GM23338 (cell line): Measurements from ENCODE around the gene LATS2. TPM values are rescaled to one million over a fixed set of nuclear protein-coding genes. Genes with fewer than 3 reads are reported as not detected.

ENCODE experiments used
- ATAC-seq: fragments of 200-7000 bp; cut with Tn5 transposase; 3 replicates; pipeline ENCODE4 v1.9.1; 2020
- DNase-seq: peaks from one replicate; pipeline ENCODE4 v3.0.0-alpha.2; 2015; ENCODE audit warnings: low spot score
- H2AFZ ChIP-seq: fragments of 200-600 bp; sonication (generic); 2 replicates; pipeline ENCODE4 v1.8.0; 2016; ENCODE audit warnings: antibody characterized with exemption, mild to moderate bottlenecking, moderate library complexity
- H3F3A ChIP-seq: fragments of 200-600 bp; sonication (generic); replicated peaks from 2 replicates; pipeline ENCODE4 v1.8.0; 2017; ENCODE audit warnings: antibody characterized with exemption, mixed run types, low read depth
- H3K27ac ChIP-seq: fragments of 200-600 bp; sonication (generic); 2 replicates; pipeline ENCODE4 v1.6.1; 2016; ENCODE audit warnings: low read depth
- H3K27me3 ChIP-seq: fragments of 200-600 bp; sonication (generic); 2 replicates; pipeline ENCODE4 v1.8.0; 2016; ENCODE audit warnings: mild to moderate bottlenecking, mixed run types, moderate library complexity; ENCODE audit not compliant: insufficient read depth
- H3K36me3 ChIP-seq: fragments of 200-600 bp; sonication (generic); 2 replicates; pipeline ENCODE4 v1.8.0; 2016; ENCODE audit warnings: mild to moderate bottlenecking; ENCODE audit not compliant: insufficient read depth
- H3K4me1 ChIP-seq: fragments of 200-600 bp; sonication (generic); 2 replicates; pipeline ENCODE4 v1.8.0; 2016; ENCODE audit warnings: mild to moderate bottlenecking, moderate library complexity; ENCODE audit not compliant: insufficient read depth
- H3K4me2 ChIP-seq: fragments of 200-600 bp; sonication (generic); 2 replicates; pipeline ENCODE4 v1.7.1; 2017; ENCODE audit warnings: mixed run types
- H3K4me3 ChIP-seq: fragments of 200-600 bp; sonication (generic); 2 replicates; pipeline ENCODE4 v1.6.1; 2016; ENCODE audit warnings: mixed run types
- H3K79me2 ChIP-seq: fragments of 200-600 bp; sonication (generic); replicated peaks from 2 replicates; pipeline ENCODE4 v1.8.0; 2017; ENCODE audit warnings: mild to moderate bottlenecking; ENCODE audit not compliant: insufficient read depth
- H3K9me2 ChIP-seq: fragments of 200-600 bp; sonication (generic); 2 replicates; pipeline ENCODE4 v1.8.0; 2017; ENCODE audit not compliant: insufficient read depth
- H4K20me1 ChIP-seq: fragments of 200-600 bp; sonication (generic); replicated peaks from 2 replicates; pipeline ENCODE4 v1.8.0; 2017; ENCODE audit warnings: mild to moderate bottlenecking; ENCODE audit not compliant: insufficient read depth
- H3K27ac Mint-ChIP-seq: 2 replicates; pipeline ENCODE4 v1.8.0; 2020; ENCODE audit warnings: inconsistent platforms, mild to moderate bottlenecking, moderate library complexity, mixed read lengths
- H3K27me3 Mint-ChIP-seq: 3 replicates; pipeline ENCODE4 v1.8.0; 2022; ENCODE audit warnings: low read depth, mild to moderate bottlenecking, moderate library complexity, mixed read lengths, inconsistent platforms; ENCODE audit not compliant: insufficient read depth, poor library complexity
- H3K36me3 Mint-ChIP-seq: 3 replicates; pipeline ENCODE4 v1.8.0; 2021; ENCODE audit warnings: low read depth, mild to moderate bottlenecking, inconsistent platforms, moderate library complexity, mixed read lengths
- H3K4me1 Mint-ChIP-seq: 3 replicates; pipeline ENCODE4 v1.8.0; 2020; ENCODE audit warnings: mild to moderate bottlenecking, inconsistent platforms, mixed read lengths
- H3K4me3 Mint-ChIP-seq: 3 replicates; pipeline ENCODE4 v1.8.0; 2021; ENCODE audit warnings: moderate library complexity, mild to moderate bottlenecking, inconsistent platforms, mixed read lengths
- H3K9me3 Mint-ChIP-seq: 3 replicates; pipeline ENCODE4 v1.8.0; 2020; ENCODE audit warnings: moderate library complexity, mild to moderate bottlenecking, inconsistent platforms, mixed read lengths
- CREB1 ChIP-seq: fragments of 250-450 bp; sonication (Bioruptor Pico); IDR thresholded peaks from 2 replicates; pipeline ENCODE4 v1.5.0; 2020; ENCODE audit warnings: low read depth, mild to moderate bottlenecking, moderate library complexity
- ETS1 ChIP-seq: IDR thresholded peaks from 2 replicates; pipeline ENCODE4 v1.6.1; 2016; ENCODE audit warnings: antibody characterized with exemption
- EZH2 ChIP-seq: fragments of 200-600 bp; sonication (generic); IDR thresholded peaks from one replicate; pipeline ENCODE4 v1.8.0; 2017; ENCODE audit warnings: antibody characterized with exemption, mild to moderate bottlenecking, low read depth; ENCODE audit not compliant: unreplicated experiment
- EZH2phosphoT487 ChIP-seq: fragments of 200-600 bp; sonication (generic); IDR thresholded peaks from one replicate; pipeline ENCODE4 v1.8.1; 2018; ENCODE audit warnings: antibody characterized with exemption; ENCODE audit not compliant: unreplicated experiment
- JUNB ChIP-seq: IDR thresholded peaks from one replicate; pipeline ENCODE4 v1.6.1; 2016; ENCODE audit warnings: antibody characterized with exemption; ENCODE audit not compliant: unreplicated experiment
- NANOG ChIP-seq: IDR thresholded peaks from 2 replicates; pipeline ENCODE4 v1.6.1; 2016; ENCODE audit warnings: antibody characterized with exemption, borderline replicate concordance
- POLR2AphosphoS5 ChIP-seq: IDR thresholded peaks from 2 replicates; pipeline ENCODE4 v1.6.1; 2016; ENCODE audit warnings: antibody characterized with exemption, low read depth
- STAT1 ChIP-seq: IDR thresholded peaks from one replicate; pipeline ENCODE4 v1.6.1; 2016; ENCODE audit warnings: antibody characterized with exemption; ENCODE audit not compliant: unreplicated experiment
- ZNF114 ChIP-seq: fragments of 250-450 bp; sonication (Bioruptor Pico); IDR thresholded peaks from 2 replicates; pipeline ENCODE4 v1.5.0; 2020; ENCODE audit warnings: mild to moderate bottlenecking, moderate library complexity
- ZNF331 ChIP-seq: fragments of 250-450 bp; sonication (Bioruptor Pico); IDR thresholded peaks from 2 replicates; pipeline ENCODE4 v1.5.0; 2020; ENCODE audit warnings: low read depth, mild to moderate bottlenecking, moderate library complexity
- ZNF462 ChIP-seq: fragments of 250-450 bp; sonication (Bioruptor Pico); IDR thresholded peaks from 2 replicates; pipeline ENCODE4 v1.5.0; 2020; ENCODE audit warnings: mild to moderate bottlenecking, moderate library complexity
- polyA plus RNA-seq: library from polyadenylated mRNA; unstranded; fragments of >200 nt; fragmentation: Nextera tagmentation; extraction: Ambion mirVana; gene quantifications from 2 replicates; pipeline ENCODE4 v1.2.1, GENCODE V29; 2016
- total RNA-seq: library from RNA; depleted of rRNA; stranded (reverse); fragments of >200 nt; shearing (Covaris generic); gene quantifications from 2 replicates; pipeline ENCODE4 v1.2.3, GENCODE V29; 2014
- TF ChIP-seq, protein P1 (sequence below), 2 experiments: fragments of 200-600 bp in 1 of 2; sonication (generic) in 1 of 2; conservative IDR thresholded peaks; 2 replicates each; pipeline versions ENCODE4 v1.5.1 to v1.6.1; 2016 to 2017; ENCODE audit warnings: antibody characterized with exemption in 2 of 2, low read depth in 2 of 2, mild to moderate bottlenecking in 2 of 2, moderate library complexity in 1 of 2

LATS2 gene
- total and polyA plus RNA-seq, 2 experiments from 2014 or later, result 10.5 to 25.4 TPM

DNA sequence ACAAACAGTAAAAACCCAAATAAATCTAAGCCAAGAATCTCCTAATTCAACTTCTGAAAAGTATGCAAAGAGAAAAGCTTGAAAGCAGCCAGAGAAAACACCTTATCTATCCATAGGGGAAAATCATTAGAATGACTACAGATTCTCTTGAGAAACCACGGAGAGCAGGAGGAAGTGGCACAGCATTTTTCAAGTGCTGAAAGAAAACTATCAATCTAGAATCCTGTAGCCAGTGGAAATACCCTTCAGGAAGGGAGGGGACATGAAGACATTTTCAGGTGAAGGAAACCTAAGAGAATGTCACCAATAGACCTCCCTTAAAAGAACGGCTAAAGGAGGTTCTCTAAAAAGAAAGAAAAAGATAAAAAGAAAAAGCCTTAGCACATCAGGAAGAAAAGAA is 92.6 kb downstream of the LATS2 start (continued):
- no peak for TF ChIP-seq ZNF462 (CRISPR knock-in tag)
- TF ChIP-seq EZH2phosphoT487, result no peak

DNA sequence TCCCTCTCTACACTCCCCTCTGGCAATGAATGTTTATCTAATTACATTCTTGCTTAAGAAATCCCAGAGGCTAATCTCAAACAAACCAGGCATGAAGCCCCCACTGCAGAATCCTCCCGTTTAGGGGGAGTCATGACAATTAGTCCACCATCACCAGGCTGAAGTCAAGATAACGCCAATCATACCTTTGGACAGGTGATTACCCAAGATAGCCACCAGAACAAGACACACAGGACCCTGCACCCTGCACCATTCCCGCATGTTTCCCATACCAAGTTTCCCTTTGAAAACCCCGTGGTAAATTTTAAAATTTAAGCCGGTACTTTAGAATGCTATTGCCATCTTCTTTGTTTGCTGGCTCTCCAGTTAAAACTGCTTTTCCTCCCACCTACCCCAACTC is 94.0 kb downstream of the LATS2 start:
- Histone ChIP-seq H3F3A (no peaks in the 10 kb centered on the region), H3K9me2 (no peaks in the 10 kb centered on the region), H3K4me1 (no peaks in the 10 kb centered on the region), H3K79me2 (no peaks in the 10 kb centered on the region), H3K36me3 (no peaks in the 10 kb centered on the region), H3K27ac (0 out of 2 replicates have a peak overlapping the region, but pooled peaks have one; percentile 39), H2AFZ (no peak overlapping the region), H4K20me1 (no peaks in the 10 kb centered on the region), H3K4me3 (no peak overlapping the region), H3K4me2 (no peak overlapping the region), H3K27me3 (no peaks in the 10 kb centered on the region)
- Mint-ChIP-seq H3K27ac (no peak overlapping the region), H3K9me3 (peaks cover 18% of the 10 kb centered on the region; the same call in 2 of the 3 replicates), H3K4me3 (no peak overlapping the region), H3K27me3 (peaks cover 2% of the 10 kb centered on the region), H3K4me1 (peaks cover 3% of the 10 kb centered on the region; the same call in 2 of the 3 replicates), H3K36me3 (peaks cover 9% of the 10 kb centered on the region; the same call in 2 of the 3 replicates)
- DNase-seq, result no peak
- ATAC-seq, result no peak
- TF ChIP-seq POLR2AphosphoS5 (no peak), EZH2phosphoT487 (no peak), STAT1 (no peak), ETS1 (no peak), ZNF331 (CRISPR knock-in tag) (no peak), NANOG (no peak), CREB1 (CRISPR knock-in tag) (no peak), ZNF114 (CRISPR knock-in tag) (no peak), EZH2 (no peak), JUNB (no peak)
- TF ChIP-seq, protein P1, sequence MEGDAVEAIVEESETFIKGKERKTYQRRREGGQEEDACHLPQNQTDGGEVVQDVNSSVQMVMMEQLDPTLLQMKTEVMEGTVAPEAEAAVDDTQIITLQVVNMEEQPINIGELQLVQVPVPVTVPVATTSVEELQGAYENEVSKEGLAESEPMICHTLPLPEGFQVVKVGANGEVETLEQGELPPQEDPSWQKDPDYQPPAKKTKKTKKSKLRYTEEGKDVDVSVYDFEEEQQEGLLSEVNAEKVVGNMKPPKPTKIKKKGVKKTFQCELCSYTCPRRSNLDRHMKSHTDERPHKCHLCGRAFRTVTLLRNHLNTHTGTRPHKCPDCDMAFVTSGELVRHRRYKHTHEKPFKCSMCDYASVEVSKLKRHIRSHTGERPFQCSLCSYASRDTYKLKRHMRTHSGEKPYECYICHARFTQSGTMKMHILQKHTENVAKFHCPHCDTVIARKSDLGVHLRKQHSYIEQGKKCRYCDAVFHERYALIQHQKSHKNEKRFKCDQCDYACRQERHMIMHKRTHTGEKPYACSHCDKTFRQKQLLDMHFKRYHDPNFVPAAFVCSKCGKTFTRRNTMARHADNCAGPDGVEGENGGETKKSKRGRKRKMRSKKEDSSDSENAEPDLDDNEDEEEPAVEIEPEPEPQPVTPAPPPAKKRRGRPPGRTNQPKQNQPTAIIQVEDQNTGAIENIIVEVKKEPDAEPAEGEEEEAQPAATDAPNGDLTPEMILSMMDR (conservative IDR thresholded peaks at IDR 0.05; ENCODE audit: low read depth in 2 of 2), result no peak
